K562 (cell line): ENCODE data around the gene FRMD7. TPM values are rescaled to one million over a fixed set of nuclear protein-coding genes. Genes with fewer than 3 reads are reported as not detected.

Experiments used
- ATAC-seq: fragments of 200-7000 bp; cut with Tn5 transposase; 3 replicates; pipeline ENCODE4 v1.9.1; 2020; ENCODE audit warnings: moderate library complexity
- Bru-seq: library from RNA; stranded (reverse); fragments of 400-500 nt; gene quantifications from one replicate; lab custom pipeline; 2021; lab: Mats Ljungman, UMichigan
- BruChase-seq, 2 experiments: library from RNA; stranded (reverse); fragments of 400-500 nt; gene quantifications; one replicate each; lab custom pipeline; 2021; lab: Mats Ljungman, UMichigan
- BruUV-seq: library from RNA; stranded (reverse); fragments of 400-500 nt; replicated peaks from 2 replicates; lab custom pipeline; 2021; lab: Mats Ljungman, UMichigan
- CTCF ChIA-PET: fragments of 300-600 bp; formaldehyde crosslinking; extraction: SDS; loops from one replicate; lab custom pipeline; 2021; ENCODE audit warnings: low intra/inter-chr PET ratio; lab: Yijun Ruan, JAX
- POLR2A ChIA-PET: fragments of 300-600, 350-650 bp; sonication (Branson Sonifier 250); formaldehyde crosslinking; extraction: SDS; loops from one replicate; lab custom pipeline; 2021; ENCODE audit warnings: antibody characterized with exemption, inconsistent platforms; lab: Yijun Ruan, JAX
- DNase-seq, 4 experiments: peaks; one replicate each; pipeline versions ENCODE4 v3.0.0 to v3.0.0-alpha.2; 2011 to 2018; ENCODE audit warnings: low spot score in 3 of 4, mixed read lengths in 3 of 4; ENCODE audit errors: extremely low read depth in 1 of 4
- FAIRE-seq: peaks from 2 replicates; lab custom pipeline; 2011; peaks lifted over from hg19 to GRCh38; lab: Jason Lieb, UNC
- H2AFZ ChIP-seq: 2 replicates; pipeline ENCODE4 v1.6.0; 2011; ENCODE audit warnings: low read depth, low read length, control low read depth, inconsistent platforms
- H3K27ac ChIP-seq: fragments of 200-600 bp; 3 replicates; pipeline ENCODE4 v1.8.0; 2011; ENCODE audit warnings: low read depth, mild to moderate bottlenecking, control low read depth, inconsistent platforms, low read length, moderate library complexity, mixed read lengths; ENCODE audit errors: extremely low read depth
- H3K27me3 ChIP-seq, 2 experiments: fragments of 300-600 bp in 1 of 2; 2 replicates in 1 of 2; 3 replicates in 1 of 2; pipeline versions ENCODE4 v1.6.0 to v1.8.0; 2011; ENCODE audit warnings: inconsistent platforms in 2 of 2, low read length in 2 of 2, mild to moderate bottlenecking in 1 of 2, mixed read lengths in 1 of 2, moderate library complexity in 1 of 2; ENCODE audit not compliant: control insufficient read depth in 2 of 2, insufficient read depth in 2 of 2
- H3K36me3 ChIP-seq: fragments of 300-600 bp; 3 replicates; pipeline ENCODE4 v1.8.0; 2011; ENCODE audit warnings: mild to moderate bottlenecking, low read length, inconsistent platforms; ENCODE audit not compliant: control insufficient read depth, insufficient read depth
- H3K4me1 ChIP-seq, 2 experiments: fragments of 200-600 bp in 1 of 2; replicated peaks in 1 of 2; 2 replicates in 1 of 2; 3 replicates in 1 of 2; pipeline versions ENCODE4 v1.5.1 to v1.8.0; 2011; ENCODE audit warnings: inconsistent platforms in 2 of 2, low read length in 2 of 2, mild to moderate bottlenecking in 1 of 2, mixed read lengths in 1 of 2, moderate library complexity in 1 of 2; ENCODE audit not compliant: control insufficient read depth in 2 of 2, insufficient read depth in 2 of 2
- H3K4me2 ChIP-seq: 2 replicates; pipeline ENCODE4 v1.6.1; 2011; ENCODE audit warnings: low read length, control low read depth, inconsistent platforms, mixed read lengths; ENCODE audit not compliant: insufficient read depth
- H3K4me3 ChIP-seq: fragments of 200-600 bp; sonication (generic), shearing (Covaris generic); 2 replicates; pipeline ENCODE4 v1.5.1; 2016; ENCODE audit warnings: control low read depth, inconsistent platforms
- H3K79me2 ChIP-seq: fragments of 200-600 bp; 3 replicates; pipeline ENCODE4 v1.8.0; 2011; ENCODE audit warnings: low read length, inconsistent platforms; ENCODE audit not compliant: control insufficient read depth, insufficient read depth
- H3K9ac ChIP-seq, 2 experiments: 2 replicates each; pipeline versions ENCODE4 v1.6.0 to v1.6.1; 2011; ENCODE audit warnings: low read depth in 2 of 2, low read length in 2 of 2, control low read depth in 1 of 2, inconsistent platforms in 1 of 2, mild to moderate bottlenecking in 1 of 2, mixed read lengths in 1 of 2; ENCODE audit not compliant: insufficient read depth in 1 of 2
- H3K9me1 ChIP-seq: one replicate; pipeline ENCODE4 v1.6.0; 2011; ENCODE audit warnings: inconsistent platforms, mild to moderate bottlenecking, low read length, moderate library complexity; ENCODE audit not compliant: control insufficient read depth, insufficient read depth
- H3K9me3 ChIP-seq: replicated peaks from 2 replicates; pipeline ENCODE4 v1.5.1; 2011; ENCODE audit warnings: low read depth, low read length, inconsistent platforms; ENCODE audit not compliant: control insufficient read depth, insufficient read depth
- H4K20me1 ChIP-seq: replicated peaks from 2 replicates; pipeline ENCODE4 v1.6.1; 2011; ENCODE audit warnings: low read length, inconsistent platforms, mixed read lengths; ENCODE audit not compliant: control insufficient read depth, insufficient read depth
- ARNT ChIP-seq, 2 experiments: fragments of 450-650 bp; IDR thresholded peaks; 2 replicates each; pipeline ENCODE4 v1.6.1; 2016; ENCODE audit warnings: mild to moderate bottlenecking in 1 of 2
- ETV5 ChIP-seq: sonication (generic); formaldehyde crosslinking; IDR thresholded peaks from 2 replicates; pipeline ENCODE4 v1.4.0; 2020; ENCODE audit warnings: low read depth, mild to moderate bottlenecking, missing genetic modification reagents
- GATA2 ChIP-seq: sonication (generic); formaldehyde crosslinking; IDR thresholded peaks from 2 replicates; pipeline ENCODE4 v1.4.0; 2020; ENCODE audit warnings: mild to moderate bottlenecking, missing genetic modification reagents
- HNRNPL ChIP-seq: fragments of 200-400 bp; formaldehyde crosslinking; IDR thresholded peaks from 2 replicates; pipeline ENCODE4 v1.6.1; 2017; ENCODE audit warnings: low read depth, mild to moderate bottlenecking, low read length
- PPARD ChIP-seq: fragments of 250-450 bp; sonication (Bioruptor Pico); IDR thresholded peaks from 2 replicates; pipeline ENCODE4 v1.8.0; 2022; ENCODE audit warnings: inconsistent platforms, mild to moderate bottlenecking, moderate library complexity
- STAT5A ChIP-seq: IDR thresholded peaks from 2 replicates; pipeline ENCODE4 v1.6.1; 2012; ENCODE audit warnings: low read length, inconsistent platforms, borderline replicate concordance
- TBL1XR1 ChIP-seq, 2 experiments: IDR thresholded peaks; 2 replicates each; pipeline ENCODE4 v1.6.1; 2012; ENCODE audit warnings: improper control_type of control experiment in 2 of 2, low read length in 2 of 2, mild to moderate bottlenecking in 1 of 2
- WGBS: fragments of 100-300 bp; shearing (Covaris generic); methylation state at CpG from one replicate; pipeline ENCODE4 v1.1.6; 2016; ENCODE audit warnings: low coverage, mixed read lengths; ENCODE audit not compliant: insufficient coverage; ENCODE audit errors: missing lambda C conversion rate; 5-methylcytosine and 5-hydroxymethylcytosine counted together
- in situ Hi-C: fragments of 300-500 bp; cut with MboI; formaldehyde crosslinking; loops from 4 replicates; pipeline ENCODE4 v1.15.0; 2018; ENCODE audit warnings: inconsistent platforms, mixed read lengths
- intact Hi-C: fragments of 100-400 bp; cut with micrococcal nuclease; formaldehyde crosslinking; loops from 2 replicates; pipeline ENCODE4 v1.14.2; 2022
- long read RNA-seq, 3 experiments: library from polyadenylated mRNA in 2 of 3; library from RNA in 1 of 3; unstranded in 2 of 3; stranded (forward) in 1 of 3; transcript quantifications; one replicate each; pipeline ENCODE4 v2.0.0, GENCODE V29; 2019 to 2022
- polyA minus RNA-seq, 3 experiments: library from RNA; depleted of rRNA, polyadenylated mRNA; stranded (reverse); fragments of >200 nt; gene quantifications; 2 replicates each; pipeline ENCODE4 v1.2.3, GENCODE V29; 2011
- polyA plus RNA-seq, 8 experiments: library from polyadenylated mRNA; depleted of rRNA in 4 of 8; stranded (reverse) in 5 of 8; unstranded in 3 of 8; fragments of >200 nt; fragmentation: Nextera tagmentation in 2 of 8; fragmentation: Illumina TruSeq in 1 of 8; extraction: Ambion mirVana in 2 of 8; extraction: Trizol in 1 of 8; gene quantifications; 2 replicates each; pipeline versions ENCODE4 v1.2.1 to v1.2.3, GENCODE V29; 2011 to 2014; ENCODE audit warnings: inconsistent platforms in 1 of 8, missing spikeins in 1 of 8
- total RNA-seq, 7 experiments: library from RNA; depleted of rRNA in 6 of 7; stranded (reverse); fragments of >200 nt in 6 of 7; fragmentation: Illumina TruSeq in 2 of 7; extraction: Trizol in 2 of 7; gene quantifications; 2 replicates each; pipeline versions ENCODE4 v1.2.1 to v1.2.3, GENCODE V29; 2011 to 2021; ENCODE audit warnings: low replicate concordance in 1 of 7
- TF ChIP-seq, protein P1 (sequence below): sonication (generic); formaldehyde crosslinking; IDR thresholded peaks from 2 replicates; pipeline ENCODE4 v1.8.1; 2023; ENCODE audit warnings: mild to moderate bottlenecking, missing genetic modification reagents
- TF ChIP-seq, protein P2 (sequence below), 2 experiments: IDR thresholded peaks; 2 replicates each; pipeline ENCODE4 v1.6.1; 2011; ENCODE audit warnings: borderline replicate concordance in 1 of 2, control low read depth in 1 of 2, low read depth in 1 of 2, low read length in 1 of 2, mild to moderate bottlenecking in 1 of 2, mixed read lengths in 1 of 2, moderate library complexity in 1 of 2; ENCODE audit not compliant: insufficient read depth in 1 of 2, insufficient read length in 1 of 2, poor library complexity in 1 of 2, severe bottlenecking in 1 of 2; ENCODE audit errors: extremely low read depth in 1 of 2

The FRMD7 gene, protein sequence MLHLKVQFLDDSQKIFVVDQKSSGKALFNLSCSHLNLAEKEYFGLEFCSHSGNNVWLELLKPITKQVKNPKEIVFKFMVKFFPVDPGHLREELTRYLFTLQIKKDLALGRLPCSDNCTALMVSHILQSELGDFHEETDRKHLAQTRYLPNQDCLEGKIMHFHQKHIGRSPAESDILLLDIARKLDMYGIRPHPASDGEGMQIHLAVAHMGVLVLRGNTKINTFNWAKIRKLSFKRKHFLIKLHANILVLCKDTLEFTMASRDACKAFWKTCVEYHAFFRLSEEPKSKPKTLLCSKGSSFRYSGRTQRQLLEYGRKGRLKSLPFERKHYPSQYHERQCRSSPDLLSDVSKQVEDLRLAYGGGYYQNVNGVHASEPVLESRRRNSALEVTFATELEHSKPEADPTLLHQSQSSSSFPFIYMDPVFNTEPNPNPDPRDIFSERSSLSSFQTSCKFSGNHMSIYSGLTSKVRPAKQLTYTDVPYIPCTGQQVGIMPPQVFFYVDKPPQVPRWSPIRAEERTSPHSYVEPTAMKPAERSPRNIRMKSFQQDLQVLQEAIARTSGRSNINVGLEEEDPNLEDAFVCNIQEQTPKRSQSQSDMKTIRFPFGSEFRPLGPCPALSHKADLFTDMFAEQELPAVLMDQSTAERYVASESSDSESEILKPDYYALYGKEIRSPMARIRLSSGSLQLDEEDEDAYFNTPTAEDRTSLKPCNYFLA
- not detected in 2 replicates for total RNA-seq (2011; cell fraction: chromatin; rRNA removed; ENCODE audit: low replicate concordance)
- not detected in 2 replicates for total RNA-seq (2011; cell fraction: nucleolus; rRNA removed)
- not detected in 2 replicates for total RNA-seq (2011; cell fraction: nucleoplasm; rRNA removed)
- not detected in 2 replicates for total RNA-seq (2014; rRNA removed)
- total RNA-seq (2014; rRNA removed; fragmentation: Illumina TruSeq; extraction: Trizol): not detected in 2 replicates
- total RNA-seq (2015; rRNA removed; fragmentation: Illumina TruSeq; extraction: Trizol): not detected in 2 replicates
- total RNA-seq (2021): not detected in 2 replicates
- polyA plus RNA-seq (2011; rRNA removed): not detected in 2 replicates
- not detected in 2 replicates for polyA plus RNA-seq (2011; cell fraction: cytosol; rRNA removed)
- not detected in 2 replicates for polyA plus RNA-seq (2011; cell fraction: nucleus; rRNA removed)
- not detected in 2 replicates for polyA plus RNA-seq (2012)
- not detected in 2 replicates for polyA plus RNA-seq (2014; fragmentation: Illumina TruSeq; extraction: Trizol)
- polyA plus RNA-seq (2014; fragmentation: Nextera tagmentation; extraction: Ambion mirVana): under 1 TPM in 1 of 2 experiments, not detected in 1; 0.06 TPM
- polyA plus RNA-seq (2014; rRNA removed): 0.09 TPM in 1 of 2 replicates, not detected in the other
- polyA minus RNA-seq (2011; rRNA and poly(A)+ RNA removed): not detected in 2 replicates
- not detected in 2 replicates for polyA minus RNA-seq (2011; cell fraction: cytosol; rRNA and poly(A)+ RNA removed)
- not detected in 2 replicates for polyA minus RNA-seq (2011; cell fraction: nucleus; rRNA and poly(A)+ RNA removed)
- not detected for Bru-seq, nascent RNA
- BruChase-seq, experiment 1, labeled RNA remaining after a 2-hour chase: percentile 26 among the genes with signal in this experiment
- percentile 19 among the genes with signal in this experiment for BruChase-seq, experiment 2, labeled RNA remaining after a 6-hour chase
- long read RNA-seq, experiment 1: 0 reads
- long read RNA-seq, experiment 2: 0 reads
- long read RNA-seq, experiment 3: 0 reads

DNA sequence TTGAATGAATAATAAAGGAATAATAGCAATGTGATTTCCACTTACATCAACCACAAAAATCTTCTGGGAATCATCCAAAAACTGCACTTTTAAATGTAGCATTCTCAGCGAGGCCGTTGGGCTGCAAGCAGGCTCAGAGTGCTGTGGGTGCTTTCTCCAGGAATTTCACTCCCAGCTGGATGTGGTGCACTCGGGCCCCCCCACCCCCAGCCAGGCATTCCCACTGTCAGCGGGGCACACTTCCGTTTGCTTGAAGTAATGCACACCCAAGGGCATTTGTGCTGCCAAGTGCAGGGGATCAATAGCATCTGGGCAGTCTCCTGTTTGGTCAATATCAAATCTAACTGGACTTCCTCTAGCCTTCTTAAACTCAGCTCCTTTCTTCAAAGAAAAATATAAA is at the start of gene FRMD7:
FRMD7 (minus strand) TSS at position 278 of the 400 bp plus-strand sequence; CDS start at position 102, 176 bp downstream.
- CTCF ChIA-PET: no interaction called here
- ATAC-seq (no peak), FAIRE-seq (no peak), DNase-seq (no peak)
- in situ Hi-C loops (no loop called here), intact Hi-C loops (no loop called here)
- H2AFZ ChIP-seq: no peak within 1 kb of the TSS
- H3K4me2 ChIP-seq: no peak within 1 kb of the TSS
- H3K79me2 ChIP-seq: no peaks in the 10 kb centered on the region
- no peaks in the 10 kb centered on the region for H3K36me3 ChIP-seq
- BruUV-seq: no TSS peak
- POLR2A ChIA-PET: no interaction called here
- TF ChIP-seq ETV5 (CRISPR knock-in tag) (no peak), PPARD (CRISPR knock-in tag) (no peak), TBL1XR1 (IDR thresholded peaks at IDR 0.05; ENCODE audit: low read length in 2 of 2) (no peak), HNRNPL (no peak), STAT5A (no peak), GATA2 (CRISPR knock-in tag) (no peak), ARNT (IDR thresholded peaks at IDR 0.05) (no peak)
- TF ChIP-seq, protein P1, sequence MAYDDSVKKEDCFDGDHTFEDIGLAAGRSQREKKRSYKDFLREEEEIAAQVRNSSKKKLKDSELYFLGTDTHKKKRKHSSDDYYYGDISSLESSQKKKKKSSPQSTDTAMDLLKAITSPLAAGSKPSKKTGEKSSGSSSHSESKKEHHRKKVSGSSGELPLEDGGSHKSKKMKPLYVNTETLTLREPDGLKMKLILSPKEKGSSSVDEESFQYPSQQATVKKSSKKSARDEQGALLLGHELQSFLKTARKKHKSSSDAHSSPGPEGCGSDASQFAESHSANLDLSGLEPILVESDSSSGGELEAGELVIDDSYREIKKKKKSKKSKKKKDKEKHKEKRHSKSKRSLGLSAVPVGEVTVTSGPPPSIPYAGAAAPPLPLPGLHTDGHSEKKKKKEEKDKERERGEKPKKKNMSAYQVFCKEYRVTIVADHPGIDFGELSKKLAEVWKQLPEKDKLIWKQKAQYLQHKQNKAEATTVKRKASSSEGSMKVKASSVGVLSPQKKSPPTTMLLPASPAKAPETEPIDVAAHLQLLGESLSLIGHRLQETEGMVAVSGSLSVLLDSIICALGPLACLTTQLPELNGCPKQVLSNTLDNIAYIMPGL: no peak
- TF ChIP-seq, protein P2, sequence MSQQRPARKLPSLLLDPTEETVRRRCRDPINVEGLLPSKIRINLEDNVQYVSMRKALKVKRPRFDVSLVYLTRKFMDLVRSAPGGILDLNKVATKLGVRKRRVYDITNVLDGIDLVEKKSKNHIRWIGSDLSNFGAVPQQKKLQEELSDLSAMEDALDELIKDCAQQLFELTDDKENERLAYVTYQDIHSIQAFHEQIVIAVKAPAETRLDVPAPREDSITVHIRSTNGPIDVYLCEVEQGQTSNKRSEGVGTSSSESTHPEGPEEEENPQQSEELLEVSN (IDR thresholded peaks at IDR 0.05; ENCODE audit: borderline replicate concordance in 1 of 2, extremely low read depth in 1 of 2, insufficient read depth in 1 of 2, insufficient read length in 1 of 2, low read depth in 1 of 2, low read length in 1 of 2, poor library complexity in 1 of 2, severe bottlenecking in 1 of 2): no peak
- WGBS: 0% methylated on average over 5 of the region's 5 CpGs
- H3K9me1 ChIP-seq: no peaks in the 10 kb centered on the region
- H3K4me3 ChIP-seq: no peak within 1 kb of the TSS
- H3K27me3 ChIP-seq: peaks cover 0 to 11% of the 10 kb centered on the region in 2 experiments; a peak in 2 of 5 replicates
- no peaks in the 10 kb centered on the region for H4K20me1 ChIP-seq
- no peak within 1 kb of the TSS for H3K27ac ChIP-seq
- H3K9me3 ChIP-seq: no peaks in the 10 kb centered on the region
- no peaks in the 10 kb centered on the region for H3K4me1 ChIP-seq
- no peak within 1 kb of the TSS for H3K9ac ChIP-seq
